ENCODE results near the gene DCAF10. TPM values are rescaled to one million over a fixed set of nuclear protein-coding genes. Genes with fewer than 3 reads are reported as not detected.
"Not testable (repeated sequence)": the region's sequence is repeated elsewhere in the genome, so short reads cannot be mapped to it uniquely, and the experiment has no call there.

The DCAF10 gene, protein sequence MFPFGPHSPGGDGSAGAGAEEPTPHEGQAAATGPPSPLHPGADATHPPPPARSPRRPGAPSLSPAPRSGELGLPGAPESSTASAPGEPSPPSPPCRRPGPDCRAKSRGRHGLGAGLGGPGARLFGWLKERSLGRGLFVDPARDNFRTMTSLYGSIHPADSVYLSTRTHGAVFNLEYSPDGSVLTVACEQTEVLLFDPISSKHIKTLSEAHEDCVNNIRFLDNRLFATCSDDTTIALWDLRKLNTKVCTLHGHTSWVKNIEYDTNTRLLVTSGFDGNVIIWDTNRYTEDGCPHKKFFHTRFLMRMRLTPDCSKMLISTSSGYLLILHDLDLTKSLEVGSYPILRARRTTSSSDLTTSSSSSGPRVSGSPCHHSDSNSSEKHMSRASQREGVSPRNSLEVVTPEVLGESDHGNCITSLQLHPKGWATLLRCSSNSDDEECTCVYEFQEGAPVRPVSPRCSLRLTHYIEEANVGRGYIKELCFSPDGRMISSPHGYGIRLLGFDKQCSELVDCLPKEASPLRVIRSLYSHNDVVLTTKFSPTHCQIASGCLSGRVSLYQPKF
- polyA plus RNA-seq = 24.1 TPM
- long read RNA-seq, donor 1, partial matches to known transcripts = 0 of 1 reads
- long read RNA-seq, donor 1, other reads (novel, unspliced or antisense) = 0 of 1 reads
- long read RNA-seq, donor 2, partial matches to known transcripts = 0 of 2 reads
- long read RNA-seq, donor 2, other reads (novel, unspliced or antisense) = 0 of 2 reads
- long read RNA-seq, donor 3 = 0 reads
- long read RNA-seq, donor 4 = 0 reads
- long read RNA-seq, donor 5, partial matches to known transcripts = 0 of 2 reads
- long read RNA-seq, donor 5, other reads (novel, unspliced or antisense) = 0 of 2 reads
- long read RNA-seq, donor 6, transcript DCAF10-202 (7 exons, 3,862 nt) = major isoform, 5 of 5 reads
- long read RNA-seq, donor 6, partial matches to known transcripts = 0 of 5 reads
- long read RNA-seq, donor 6, other reads (novel, unspliced or antisense) = 0 of 5 reads
- long read RNA-seq, donor 7, partial matches to known transcripts = 0 of 1 reads
- long read RNA-seq, donor 7, other reads (novel, unspliced or antisense) = 0 of 1 reads
- long read RNA-seq, donor 8, partial matches to known transcripts = 0 of 1 reads
- long read RNA-seq, donor 8, other reads (novel, unspliced or antisense) = 0 of 1 reads
- long read RNA-seq, donor 9, partial matches to known transcripts = 11 of 13 reads
- long read RNA-seq, donor 9, other reads (novel, unspliced or antisense) = 0 of 13 reads
- long read RNA-seq, donor 10, partial matches to known transcripts = 0 of 3 reads
- long read RNA-seq, donor 10, other reads (novel, unspliced or antisense) = 0 of 3 reads
- long read RNA-seq, donor 11, partial matches to known transcripts = 0 of 1 reads
- long read RNA-seq, donor 11, other reads (novel, unspliced or antisense) = 0 of 1 reads

DNA sequence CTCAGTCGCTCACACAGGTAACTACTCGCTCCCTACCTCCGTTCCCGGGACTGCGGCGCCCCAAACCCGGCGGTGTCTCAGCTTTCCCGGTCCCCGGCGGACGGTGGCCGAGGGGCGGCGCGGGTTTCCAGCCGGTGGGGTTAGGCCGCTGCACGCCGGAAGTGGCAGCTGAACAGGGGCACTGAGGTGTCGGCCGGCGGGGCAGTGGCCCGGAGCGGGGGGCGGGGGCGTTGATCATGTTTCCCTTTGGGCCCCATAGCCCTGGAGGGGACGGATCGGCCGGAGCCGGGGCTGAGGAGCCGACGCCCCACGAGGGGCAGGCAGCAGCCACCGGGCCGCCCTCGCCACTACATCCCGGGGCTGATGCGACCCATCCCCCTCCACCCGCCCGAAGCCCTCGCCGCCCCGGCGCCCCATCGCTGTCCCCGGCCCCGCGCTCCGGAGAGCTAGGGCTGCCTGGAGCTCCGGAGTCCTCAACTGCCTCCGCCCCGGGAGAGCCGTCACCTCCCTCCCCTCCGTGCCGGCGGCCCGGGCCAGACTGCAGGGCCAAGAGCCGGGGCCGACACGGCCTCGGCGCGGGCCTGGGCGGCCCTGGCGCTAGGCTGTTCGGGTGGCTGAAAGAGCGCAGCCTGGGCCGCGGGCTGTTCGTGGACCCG lies at the start of gene DCAF10:
DCAF10 (plus strand) TSS at position 167 of the 656 bp plus-strand sequence; CDS start at position 237, 70 bp downstream.
- peak within 1 kb of the TSS; percentile 79 for H3K27ac ChIP-seq (ENCODE audit: low read length)
- no CpG with 5 or more reads among the region's 72 CpGs for WGBS (ENCODE audit: insufficient coverage, low lambda C conversion rate)
- no peaks in the 10 kb centered on the region for H3K27me3 ChIP-seq (ENCODE audit: control insufficient read depth, insufficient read depth, low read length)
- no peaks in the 10 kb centered on the region for H3K9me3 ChIP-seq (ENCODE audit: control insufficient read depth, low read depth, low read length)
- peaks cover 6% of the 10 kb centered on the region for H3K4me1 ChIP-seq (ENCODE audit: control insufficient read depth, insufficient read depth, low read length)
- H3K4me3 ChIP-seq (ENCODE audit: low read length) = peak within 1 kb of the TSS; percentile 70
- no peaks in the 10 kb centered on the region for H3K36me3 ChIP-seq (ENCODE audit: control insufficient read depth, insufficient read depth, low read length)
- DNase-seq = peak; percentile 68 to 93

DNA sequence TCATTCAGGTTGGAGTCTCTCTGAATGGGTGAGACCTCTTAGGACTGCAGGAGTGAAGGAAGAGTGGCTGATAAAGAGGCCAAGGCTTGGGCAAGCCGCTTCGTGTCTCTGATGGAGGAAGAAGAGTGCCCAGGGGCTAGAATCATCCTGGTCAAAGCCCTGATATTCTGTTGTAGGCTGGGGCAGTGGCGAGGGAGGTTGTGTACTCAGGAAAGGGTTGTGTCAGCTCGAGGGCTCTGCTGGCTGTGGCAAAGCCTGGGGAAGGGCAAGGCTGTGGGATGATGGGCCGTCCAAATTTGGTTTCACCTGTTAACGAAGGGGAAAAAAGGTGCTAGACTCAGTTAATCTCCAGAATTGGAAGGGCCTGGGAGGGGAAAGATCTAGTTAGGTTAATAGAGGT lies 49.4 kb upstream of the DCAF10 start:
- 70% methylated on average over 2 of the region's 6 CpGs for WGBS (ENCODE audit: insufficient coverage, low lambda C conversion rate)
- Histone ChIP-seq H3K27ac (ENCODE audit: low read length) (no peak overlapping the region), H3K4me3 (ENCODE audit: low read length) (no peak overlapping the region), H3K36me3 (ENCODE audit: control insufficient read depth, insufficient read depth, low read length) (no peaks in the 10 kb centered on the region), H3K4me1 (ENCODE audit: control insufficient read depth, insufficient read depth, low read length) (peaks cover 6% of the 10 kb centered on the region), H3K9me3 (ENCODE audit: control insufficient read depth, low read depth, low read length) (no peaks in the 10 kb centered on the region), H3K27me3 (ENCODE audit: control insufficient read depth, insufficient read depth, low read length) (no peaks in the 10 kb centered on the region)
- no peak for DNase-seq

DNA sequence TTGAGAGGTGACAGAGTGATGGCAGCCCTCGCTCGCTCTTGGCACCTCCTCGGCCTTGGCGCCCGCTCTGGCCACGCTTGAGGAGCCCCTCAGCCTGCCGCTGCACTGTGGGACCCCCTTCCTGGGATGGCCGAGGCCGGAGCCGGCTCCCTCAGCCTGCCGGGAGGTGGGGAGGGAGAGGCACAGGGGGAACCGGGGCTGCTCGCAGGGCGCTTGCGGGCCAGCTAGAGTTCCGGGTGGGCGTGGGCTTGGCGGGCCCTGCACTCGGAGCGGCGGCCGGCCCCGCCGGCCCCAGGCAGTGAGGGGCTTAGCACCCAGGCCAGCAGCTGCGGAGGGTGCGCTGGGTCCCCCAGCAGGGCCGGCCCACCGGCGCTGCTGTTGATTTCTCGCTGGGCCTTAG lies 48.9 kb upstream of the DCAF10 start:
- H3K27ac ChIP-seq (ENCODE audit: low read length); DNase-seq; H3K27me3 ChIP-seq (ENCODE audit: control insufficient read depth, insufficient read depth, low read length); H3K4me3 ChIP-seq (ENCODE audit: low read length); H3K4me1 ChIP-seq (ENCODE audit: control insufficient read depth, insufficient read depth, low read length); H3K9me3 ChIP-seq (ENCODE audit: control insufficient read depth, low read depth, low read length); H3K36me3 ChIP-seq (ENCODE audit: control insufficient read depth, insufficient read depth, low read length): not testable (repeated sequence)
- WGBS (ENCODE audit: insufficient coverage, low lambda C conversion rate) = no CpG with 5 or more reads among the region's 30 CpGs

DNA sequence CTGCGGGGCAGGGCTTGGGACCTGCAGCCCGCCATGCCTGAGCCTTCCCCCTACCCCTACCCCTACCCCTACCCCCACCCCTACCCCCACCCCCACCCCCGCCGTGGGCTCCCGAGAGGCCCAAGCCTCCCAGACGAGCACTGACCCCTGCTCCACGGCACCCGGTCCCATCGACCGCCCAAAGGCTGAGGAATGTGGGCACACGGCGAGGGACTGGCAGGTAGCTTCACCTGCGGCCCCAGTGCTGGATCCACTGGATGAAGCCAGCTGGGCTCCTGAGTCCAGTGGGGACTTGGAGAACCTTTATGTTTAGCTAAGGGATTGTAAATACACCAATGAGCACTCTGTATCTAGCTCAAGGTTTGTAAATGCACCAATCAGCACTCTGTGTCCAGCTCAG lies 48.5 kb upstream of the DCAF10 start:
- not testable (repeated sequence) for H3K27me3 ChIP-seq (ENCODE audit: control insufficient read depth, insufficient read depth, low read length); H3K4me1 ChIP-seq (ENCODE audit: control insufficient read depth, insufficient read depth, low read length); DNase-seq; H3K9me3 ChIP-seq (ENCODE audit: control insufficient read depth, low read depth, low read length); H3K4me3 ChIP-seq (ENCODE audit: low read length); H3K36me3 ChIP-seq (ENCODE audit: control insufficient read depth, insufficient read depth, low read length); H3K27ac ChIP-seq (ENCODE audit: low read length)
- no CpG with 5 or more reads among the region's 13 CpGs for WGBS (ENCODE audit: insufficient coverage, low lambda C conversion rate)

DNA sequence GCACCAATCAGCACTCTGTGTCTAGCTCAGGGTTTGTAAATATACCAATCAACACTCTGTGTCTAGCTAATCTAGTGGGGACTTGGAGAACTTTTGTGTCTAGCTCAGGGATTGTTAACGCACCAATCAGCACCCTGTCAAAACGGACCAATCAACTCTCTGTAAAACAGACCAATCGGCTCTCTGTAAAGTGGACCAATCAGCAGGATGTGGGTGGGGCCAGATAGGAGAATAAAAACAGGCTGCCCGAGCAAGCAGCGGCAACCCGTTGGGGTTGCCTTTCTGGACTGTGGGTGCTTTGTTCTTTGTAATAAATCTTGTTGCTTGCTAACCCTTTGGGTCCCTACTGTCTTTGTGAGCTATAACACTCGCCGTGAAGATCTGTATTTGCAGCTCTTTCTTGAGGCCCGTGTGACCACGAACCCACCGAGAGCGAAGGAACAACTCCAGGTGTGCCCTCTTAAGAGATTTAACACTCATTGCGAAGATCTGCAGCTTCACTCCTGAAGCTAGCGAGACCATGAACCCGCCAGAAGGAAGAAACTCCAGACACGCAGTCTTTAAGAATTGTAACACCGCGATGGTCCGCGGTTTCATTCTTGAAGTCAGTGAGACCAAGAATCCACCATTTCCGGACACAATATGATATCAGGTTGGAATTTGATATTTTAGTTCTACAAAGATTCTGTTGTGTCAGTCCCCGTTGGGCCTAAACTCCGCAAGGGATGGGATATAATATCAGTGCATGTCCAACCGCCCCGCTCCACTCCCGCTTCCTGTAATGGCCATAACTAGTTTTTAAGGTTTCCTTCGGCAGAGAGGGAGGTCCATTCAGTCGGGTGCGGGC lies 47.7 kb upstream of the DCAF10 start:
- H3K27me3 ChIP-seq (ENCODE audit: control insufficient read depth, insufficient read depth, low read length) = no peaks in the 10 kb centered on the region
- H3K36me3 ChIP-seq (ENCODE audit: control insufficient read depth, insufficient read depth, low read length) = peaks cover 2% of the 10 kb centered on the region
- H3K4me1 ChIP-seq (ENCODE audit: control insufficient read depth, insufficient read depth, low read length) = peaks cover 6% of the 10 kb centered on the region
- no peaks in the 10 kb centered on the region for H3K9me3 ChIP-seq (ENCODE audit: control insufficient read depth, low read depth, low read length)
- H3K4me3 ChIP-seq (ENCODE audit: low read length) = peak overlapping the region; percentile 97
- no peak overlapping the region for H3K27ac ChIP-seq (ENCODE audit: low read length)
- no peak for DNase-seq
- no CpG with 5 or more reads among the region's 29 CpGs for WGBS (ENCODE audit: insufficient coverage, low lambda C conversion rate)

DNA sequence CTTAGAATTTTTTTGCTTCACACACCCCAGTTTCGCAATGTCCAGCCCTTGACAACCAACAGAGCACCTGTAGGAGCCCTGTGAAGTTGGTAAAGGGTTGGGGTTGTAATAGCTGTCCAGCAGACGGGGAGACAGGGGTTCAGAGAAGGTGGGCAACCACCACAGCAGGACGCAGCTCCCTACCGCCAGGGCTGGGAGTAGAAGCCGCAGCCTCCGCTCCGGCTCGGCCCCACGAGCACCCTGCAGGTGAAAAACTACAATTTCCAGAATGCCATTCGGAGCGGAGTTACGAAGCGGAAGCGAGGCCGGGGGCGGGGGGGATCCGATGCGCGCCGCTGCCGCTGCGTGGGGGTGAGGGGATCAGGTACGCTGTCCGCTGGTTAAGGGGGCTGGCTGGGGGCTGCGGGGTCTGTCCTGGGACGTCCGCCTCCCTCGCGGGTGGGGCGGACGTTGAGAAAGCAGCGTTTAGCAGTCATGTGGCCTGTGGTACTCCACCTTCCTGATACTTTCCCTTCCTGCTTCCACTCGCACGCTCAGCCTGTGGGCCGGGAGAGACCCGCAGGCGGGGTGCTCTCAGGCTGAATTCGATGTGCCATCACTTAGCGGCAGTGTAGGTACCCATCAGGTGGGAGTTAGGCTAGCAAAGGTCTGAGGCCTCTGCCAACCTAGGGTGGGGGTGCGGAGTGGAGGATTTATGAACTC lies 47.0 kb upstream of the DCAF10 start, which contains the start of gene TRMT10B:
TRMT10B (plus strand) TSS at position 317 of the 702 bp plus-strand sequence. CDS start 8,127 bp downstream, outside the sequence.
- Histone ChIP-seq H3K36me3 (ENCODE audit: control insufficient read depth, insufficient read depth, low read length) (peaks cover 2% of the 10 kb centered on the region), H3K9me3 (ENCODE audit: control insufficient read depth, low read depth, low read length) (no peaks in the 10 kb centered on the region), H3K27me3 (ENCODE audit: control insufficient read depth, insufficient read depth, low read length) (no peaks in the 10 kb centered on the region), H3K4me3 (ENCODE audit: low read length) (peak within 1 kb of the TSS; percentile 97), H3K27ac (ENCODE audit: low read length) (peak within 1 kb of the TSS; percentile 76), H3K4me1 (ENCODE audit: control insufficient read depth, insufficient read depth, low read length) (peaks cover 6% of the 10 kb centered on the region)
- DNase-seq = peak; percentile 55 to 84
- 0% methylated on average over 2 of the region's 40 CpGs for WGBS (ENCODE audit: insufficient coverage, low lambda C conversion rate)

DNA sequence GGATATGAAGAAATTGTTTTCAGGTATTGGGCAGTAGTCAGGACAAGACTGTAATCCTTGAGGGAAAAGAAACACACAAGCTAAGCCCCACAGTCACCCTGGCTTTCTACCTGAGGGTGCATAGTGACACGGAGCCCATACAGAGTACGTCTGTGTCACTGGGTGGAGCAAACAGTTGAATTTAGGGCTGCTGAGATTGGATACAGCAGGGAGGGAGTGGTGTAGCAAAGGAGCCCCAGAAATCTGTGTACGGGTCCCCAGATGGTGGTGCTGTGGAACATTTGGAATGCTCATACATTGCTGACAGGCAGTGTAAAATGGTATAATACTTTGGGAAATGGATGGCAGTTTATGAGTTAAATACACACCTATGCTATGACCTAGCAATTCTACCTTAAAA lies 41.9 kb upstream of the DCAF10 start:
- Histone ChIP-seq H3K36me3 (ENCODE audit: control insufficient read depth, insufficient read depth, low read length) (peaks cover 2% of the 10 kb centered on the region), H3K4me3 (ENCODE audit: low read length) (no peak overlapping the region), H3K9me3 (ENCODE audit: control insufficient read depth, low read depth, low read length) (no peaks in the 10 kb centered on the region), H3K4me1 (ENCODE audit: control insufficient read depth, insufficient read depth, low read length) (peaks cover 19% of the 10 kb centered on the region), H3K27ac (ENCODE audit: low read length) (no peak overlapping the region), H3K27me3 (ENCODE audit: control insufficient read depth, insufficient read depth, low read length) (no peaks in the 10 kb centered on the region)
- no CpG with 5 or more reads among the region's 3 CpGs for WGBS (ENCODE audit: insufficient coverage, low lambda C conversion rate)
- DNase-seq = no peak

DNA sequence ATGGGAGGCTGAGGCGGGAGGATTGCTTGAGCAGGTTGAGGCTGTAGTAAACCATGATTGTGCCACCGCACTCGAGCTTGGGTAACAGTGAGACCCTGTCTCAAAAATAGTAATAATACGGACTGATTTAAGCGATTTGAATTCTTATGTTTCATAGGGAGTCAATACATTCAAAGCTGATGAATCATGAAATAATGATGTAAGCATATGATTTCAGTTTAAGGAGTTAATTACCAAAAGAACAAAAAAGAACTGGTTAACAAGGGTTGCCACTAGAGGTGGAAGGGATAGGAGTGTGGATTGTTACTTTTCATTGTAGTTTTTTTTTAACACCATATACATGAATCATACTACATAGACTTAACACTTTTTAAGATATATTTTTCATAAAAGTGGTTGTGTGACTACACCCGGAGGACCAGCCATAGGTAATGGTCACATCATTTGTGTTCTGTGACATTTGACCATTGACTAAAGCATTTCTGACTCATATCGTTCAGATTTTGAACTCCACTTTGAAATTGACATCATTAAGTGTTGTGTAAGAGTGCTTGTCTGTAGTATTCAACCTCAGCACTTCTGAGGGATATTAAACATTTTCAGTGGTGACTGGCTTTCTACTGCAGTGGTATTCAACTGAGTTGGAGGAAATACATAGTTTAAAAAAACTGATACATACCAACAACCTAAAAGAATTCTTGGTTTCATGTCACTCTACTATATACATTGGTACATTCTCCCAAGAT lies 40.0 kb upstream of the DCAF10 start:
- peak overlapping the region; percentile 81 for H3K27ac ChIP-seq (ENCODE audit: low read length)
- no peaks in the 10 kb centered on the region for H3K9me3 ChIP-seq (ENCODE audit: control insufficient read depth, low read depth, low read length)
- H3K36me3 ChIP-seq (ENCODE audit: control insufficient read depth, insufficient read depth, low read length) = peaks cover 6% of the 10 kb centered on the region
- H3K4me3 ChIP-seq (ENCODE audit: low read length) = no peak overlapping the region
- H3K27me3 ChIP-seq (ENCODE audit: control insufficient read depth, insufficient read depth, low read length) = no peaks in the 10 kb centered on the region
- peak; percentile 49 to 79 for DNase-seq
- H3K4me1 ChIP-seq (ENCODE audit: control insufficient read depth, insufficient read depth, low read length) = peaks cover 13% of the 10 kb centered on the region
- 100% methylated on average over 1 of the region's 7 CpGs for WGBS (ENCODE audit: insufficient coverage, low lambda C conversion rate)

All from large intestine (tissue), 12 donors.